Activated CD4-positive, alpha-beta T cell treated with anti-CD3 and anti-CD28 coated beads, Interleukin-2, amount 10 ng/mL, durations not matched to agents 7 days and 5 days (primary cell): ENCODE data around the gene POLR3C. TPM values are rescaled to one million over a fixed set of nuclear protein-coding genes. Genes with fewer than 3 reads are reported as not detected.
"Not testable (repeated sequence)": the region's sequence is repeated elsewhere in the genome, so short reads cannot be mapped to it uniquely, and the experiment has no call there.

ENCODE experiments used
- CTCF ChIA-PET: fragments of 350-600 bp; sonication (Branson Sonifier 250); formaldehyde crosslinking; loops from one replicate; lab custom pipeline; 2021; ENCODE audit warnings: antibody characterized with exemption; lab: Charles Lee
- POLR2A ChIA-PET: fragments of 350-600 bp; sonication (Branson Sonifier 250); formaldehyde crosslinking; loops from one replicate; lab custom pipeline; 2021; ENCODE audit warnings: antibody characterized with exemption; lab: Charles Lee
- DNase-seq: peaks from one replicate; pipeline ENCODE4 v3.0.0-alpha.2; 2020
- H3K27ac Mint-ChIP-seq: one replicate; pipeline ENCODE4 v1.8.0; 2021; ENCODE audit warnings: mild to moderate bottlenecking, moderate library complexity, mixed read lengths
- H3K27me3 Mint-ChIP-seq: one replicate; pipeline ENCODE4 v1.8.0; 2021; ENCODE audit warnings: mixed read lengths
- H3K36me3 Mint-ChIP-seq: one replicate; pipeline ENCODE4 v1.8.0; 2021; ENCODE audit warnings: low read depth, mixed read lengths
- H3K4me1 Mint-ChIP-seq: one replicate; pipeline ENCODE4 v1.8.0; 2021; ENCODE audit warnings: mixed read lengths
- H3K4me3 Mint-ChIP-seq: one replicate; pipeline ENCODE4 v1.8.0; 2021; ENCODE audit warnings: mild to moderate bottlenecking, moderate library complexity, mixed read lengths
- H3K9me3 Mint-ChIP-seq: one replicate; pipeline ENCODE4 v1.8.0; 2021; ENCODE audit warnings: mixed read lengths
- total RNA-seq, 2 experiments: library from RNA; stranded (reverse); gene quantifications; one replicate each; pipeline ENCODE4 v1.2.3, GENCODE V29; 2021

POLR3C gene
- total RNA-seq, 2 experiments from 2014 or later: 34.5 to 38.7 TPM

DNA sequence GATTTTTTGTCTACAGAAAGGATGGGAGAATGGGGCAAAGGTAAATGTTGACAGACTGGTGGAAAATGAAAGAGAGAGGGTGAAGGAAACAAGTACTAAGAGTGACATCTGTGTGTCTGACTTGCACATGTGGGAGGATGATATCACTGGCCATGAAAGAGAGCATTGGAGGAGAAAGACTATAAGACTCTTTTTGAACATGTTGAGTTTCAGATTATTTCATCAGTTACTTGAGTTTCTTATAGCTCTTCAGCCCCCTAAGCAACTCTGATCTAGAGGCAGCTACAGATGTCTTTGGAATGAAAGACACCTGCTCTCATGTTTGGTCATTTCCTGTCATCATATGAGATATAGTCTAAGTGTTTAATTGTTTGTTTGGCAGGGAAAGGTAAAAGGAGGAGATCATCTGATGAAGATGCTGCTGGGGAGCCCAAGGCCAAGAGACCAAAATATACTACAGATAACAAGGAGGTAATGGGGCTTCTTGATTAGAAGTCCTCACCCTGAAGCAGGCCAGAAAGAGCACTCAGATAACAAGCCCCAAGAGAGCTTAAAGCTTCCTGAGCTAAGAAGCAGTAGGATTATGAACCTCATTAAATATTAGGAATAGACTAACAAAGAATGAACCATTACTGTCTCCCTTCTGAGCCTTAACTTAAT lies 4.5 kb downstream of the POLR3C start:
- Mint-ChIP-seq H3K9me3 (no peaks in the 10 kb centered on the region), H3K27ac (no peak overlapping the region), H3K4me1 (peaks cover 34% of the 10 kb centered on the region), H3K4me3 (no peak overlapping the region), H3K36me3 (peaks cover 71% of the 10 kb centered on the region), H3K27me3 (no peaks in the 10 kb centered on the region)
- no peak for DNase-seq
- ChIA-PET POLR2A (interaction anchor here (0.7 kb wide), 1 partner anchor 151 kb away, joined by 17 read pairs; no protein-coding TSS in a partner anchor), CTCF (interaction anchor here (0.6 to 2.0 kb wide), 6 partner anchors 12 to 35 kb away, joined by 3 to 14 read pairs (median 3); partner anchors contain the start of gene NUDT17)

DNA sequence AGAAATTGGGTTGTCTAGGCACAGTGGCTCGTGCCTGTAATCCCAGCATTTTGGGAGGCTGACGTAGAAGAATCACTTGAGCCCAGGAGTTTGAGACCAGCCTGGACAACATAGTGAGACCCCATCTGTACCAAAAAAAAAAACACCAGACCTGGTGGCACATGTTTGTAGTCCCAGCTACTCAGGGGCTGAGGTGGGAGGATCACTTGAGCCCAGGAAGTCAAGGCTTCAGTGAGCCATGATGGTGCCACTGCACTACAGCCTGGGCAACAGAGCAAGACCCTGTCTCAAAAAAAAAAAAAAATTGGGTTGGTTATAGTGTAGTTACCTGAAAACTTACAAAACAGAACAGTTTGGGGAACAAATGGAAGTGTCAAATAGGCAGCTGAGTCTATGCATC lies 6.8 kb downstream of the POLR3C start:
- H3K27ac Mint-ChIP-seq, H3K27me3 Mint-ChIP-seq, H3K9me3 Mint-ChIP-seq, H3K4me3 Mint-ChIP-seq, DNase-seq, POLR2A ChIA-PET: not testable (repeated sequence)
- peaks cover 69% of the 10 kb centered on the region for H3K36me3 Mint-ChIP-seq
- CTCF ChIA-PET: interaction anchor here (0.6 to 3.1 kb wide), 4 partner anchors 12 to 142 kb away, joined by 3 to 24 read pairs (median 4); partner anchors contain the start of genes ANKRD35 and NUDT17
- H3K4me1 Mint-ChIP-seq: peaks cover 23% of the 10 kb centered on the region

DNA sequence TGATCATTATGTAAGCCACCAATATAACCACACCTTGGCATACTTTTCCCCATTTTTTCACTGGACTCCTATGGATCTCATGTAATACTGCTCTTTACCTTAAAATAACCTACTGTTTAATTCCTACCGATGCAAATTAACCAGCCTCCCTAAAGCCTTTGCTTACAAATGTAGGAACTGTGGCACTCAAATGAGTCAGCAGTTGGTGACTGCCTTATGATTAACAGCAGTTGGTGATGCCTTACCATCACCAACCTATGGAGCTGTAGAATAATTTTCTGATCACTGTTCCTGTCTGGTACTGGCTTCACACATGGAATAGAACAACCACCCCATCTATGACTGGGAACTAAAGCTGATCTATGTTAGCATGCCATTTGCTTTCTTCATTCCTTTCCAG lies 13.7 kb downstream of the POLR3C start:
- H3K9me3 Mint-ChIP-seq: no peaks in the 10 kb centered on the region
- no peak for DNase-seq
- no peaks in the 10 kb centered on the region for H3K27me3 Mint-ChIP-seq
- ChIA-PET POLR2A (no interaction called here), CTCF (interaction anchor here (0.8 kb wide), 1 partner anchor 9 kb away, joined by 3 read pairs; no protein-coding TSS in a partner anchor)
- H3K36me3 Mint-ChIP-seq: peaks cover 60% of the 10 kb centered on the region
- no peaks in the 10 kb centered on the region for H3K4me1 Mint-ChIP-seq
- no peak overlapping the region for H3K27ac Mint-ChIP-seq
- H3K4me3 Mint-ChIP-seq: no peak overlapping the region

DNA sequence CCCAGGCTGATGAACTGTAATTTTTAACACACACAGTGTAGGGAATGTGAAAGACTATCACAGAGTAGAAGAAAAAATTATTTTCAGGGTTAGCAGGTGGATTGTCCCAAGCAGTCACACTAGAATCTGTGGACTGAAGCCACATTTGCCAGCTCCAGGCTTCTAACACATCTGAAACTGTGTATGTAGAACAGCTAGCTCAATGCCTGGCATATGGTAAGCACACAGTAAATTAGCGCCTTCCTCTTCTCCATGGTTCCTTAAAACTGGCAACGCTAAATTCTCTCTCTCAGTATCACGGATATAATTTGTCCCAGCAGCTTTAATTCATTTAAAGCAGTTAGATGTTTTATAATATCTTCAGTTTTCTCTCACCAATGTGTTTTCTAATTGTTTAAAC lies 19.0 kb downstream of the POLR3C start:
- peaks cover 33% of the 10 kb centered on the region for H3K36me3 Mint-ChIP-seq
- POLR2A ChIA-PET: no interaction called here
- H3K9me3 Mint-ChIP-seq: no peaks in the 10 kb centered on the region
- H3K4me1 Mint-ChIP-seq: peaks cover 8% of the 10 kb centered on the region
- H3K27me3 Mint-ChIP-seq: no peaks in the 10 kb centered on the region
- no peak overlapping the region for H3K4me3 Mint-ChIP-seq
- CTCF ChIA-PET: interaction anchor here (0.6 to 1.0 kb wide), 3 partner anchors 12 to 16 kb away, joined by 3 to 7 read pairs (median 3); partner anchors contain the start of gene PIAS3
- DNase-seq: no peak
- no peak overlapping the region for H3K27ac Mint-ChIP-seq

DNA sequence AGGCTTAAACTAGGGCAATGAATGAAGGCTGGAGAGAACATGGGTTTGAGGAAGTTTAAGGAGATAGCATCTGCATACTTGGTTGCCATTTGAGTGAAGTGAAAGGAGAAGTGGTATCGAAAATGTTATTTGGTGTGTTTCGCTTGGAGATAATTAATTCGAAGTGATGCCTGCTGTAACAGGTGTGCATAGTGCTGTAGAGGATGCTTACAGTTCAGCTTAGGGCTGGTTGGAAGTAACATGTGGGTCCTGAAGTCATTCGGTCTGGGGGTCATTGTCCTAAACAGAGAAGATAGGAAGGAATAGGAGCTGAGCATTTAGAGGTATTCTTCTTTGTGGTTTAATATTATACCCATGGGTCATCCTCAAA lies 21.1 kb downstream of the POLR3C start:
- Mint-ChIP-seq H3K4me1 (peaks cover 9% of the 10 kb centered on the region), H3K9me3 (no peaks in the 10 kb centered on the region), H3K27ac (no peak overlapping the region), H3K27me3 (no peaks in the 10 kb centered on the region), H3K4me3 (no peak overlapping the region), H3K36me3 (peaks cover 25% of the 10 kb centered on the region)
- ChIA-PET POLR2A (interaction anchor here (0.7 kb wide), 1 partner anchor 72 kb away, joined by 3 read pairs; no protein-coding TSS in a partner anchor), CTCF (interaction anchor here (0.7 to 7.3 kb wide), 36 partner anchors 10 to 194 kb away, joined by 3 to 141 read pairs (median 6); partner anchors contain the start of genes ANKRD34A, ANKRD35, PEX11B and PIAS3)
- DNase-seq: no peak

DNA sequence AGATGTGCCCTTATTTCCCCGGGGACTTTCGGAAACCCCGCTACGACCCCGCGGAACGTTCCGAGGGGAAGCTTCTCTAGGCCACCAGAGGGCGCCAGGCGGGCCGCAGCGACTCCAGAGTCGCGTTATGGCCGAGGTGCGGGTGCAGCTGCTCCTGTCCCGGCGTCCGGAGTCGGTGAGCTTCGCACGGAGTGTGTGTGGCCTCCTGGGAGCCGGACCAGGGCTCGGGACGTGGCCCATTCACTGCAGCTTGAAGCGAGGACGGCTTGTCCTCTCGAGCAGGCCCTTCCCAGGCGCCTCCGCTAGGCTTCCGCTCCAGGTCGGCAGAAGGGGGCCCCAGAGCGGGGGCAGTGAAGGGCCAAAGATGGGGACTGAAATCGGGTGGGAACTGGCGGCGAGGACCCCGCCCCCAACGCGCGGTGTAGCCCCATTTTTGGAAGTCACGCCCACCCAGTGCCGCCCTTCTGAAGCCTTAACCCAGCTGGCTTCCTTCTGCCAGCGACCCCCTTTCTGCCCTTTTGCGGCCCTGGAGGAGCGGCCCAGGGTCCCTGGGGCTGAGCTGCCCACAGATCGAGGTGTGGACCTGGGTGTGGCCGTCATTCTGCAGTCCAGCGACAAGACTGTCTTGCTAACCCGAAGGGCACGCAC lies 21.6 kb downstream of the POLR3C start, which contains the start of gene NUDT17:
TSS of gene NUDT17 (plus strand) at position 117 of the 648 bp plus-strand sequence. CDS start at position 128, 11 bp downstream.
- ChIA-PET CTCF (interaction anchor here (0.6 to 7.3 kb wide), 39 partner anchors 10 to 193 kb away, joined by 3 to 141 read pairs (median 5); partner anchors contain the start of genes ANKRD34A, ANKRD35, LIX1L and PEX11B), POLR2A (interaction anchor here (0.7 kb wide), 1 partner anchor 73 kb away, joined by 3 read pairs; no protein-coding TSS in a partner anchor)
- no peaks in the 10 kb centered on the region for H3K9me3 Mint-ChIP-seq
- H3K4me1 Mint-ChIP-seq: peaks cover 11% of the 10 kb centered on the region
- H3K27ac Mint-ChIP-seq: no peak within 1 kb of the TSS
- no peak within 1 kb of the TSS for H3K4me3 Mint-ChIP-seq
- peaks cover 24% of the 10 kb centered on the region for H3K36me3 Mint-ChIP-seq
- peak; percentile 79 for DNase-seq
- H3K27me3 Mint-ChIP-seq: no peaks in the 10 kb centered on the region

DNA sequence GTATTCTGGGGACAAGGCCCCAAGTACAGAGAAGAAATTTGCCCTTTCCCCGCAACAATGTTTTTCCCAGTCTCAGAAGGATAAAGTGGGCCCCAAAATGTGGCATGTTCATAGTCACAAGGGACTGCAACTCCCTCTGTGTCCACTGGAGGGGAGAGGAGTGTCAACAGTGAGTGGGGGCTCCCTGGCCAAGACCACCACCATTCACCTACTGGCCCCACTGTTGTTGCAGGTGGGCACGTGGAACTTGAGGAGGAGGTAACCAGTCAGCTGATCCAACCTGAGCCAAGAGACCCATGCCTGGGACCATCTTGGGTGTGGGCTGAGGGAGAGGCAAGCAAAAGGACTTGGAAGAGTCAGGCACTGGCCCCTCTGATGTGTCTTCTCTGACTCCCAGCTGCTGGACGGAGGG lies 22.2 kb downstream of the POLR3C start:
- DNase-seq: peak; percentile 45
- ChIA-PET POLR2A (no interaction called here), CTCF (interaction anchor here (0.6 to 7.3 kb wide), 27 partner anchors 8 to 171 kb away, joined by 3 to 141 read pairs (median 7); partner anchors contain the start of genes ANKRD34A, ANKRD35, LIX1L and PIAS3)
- Mint-ChIP-seq H3K4me1 (peaks cover 11% of the 10 kb centered on the region), H3K4me3 (no peak overlapping the region), H3K27ac (no peak overlapping the region), H3K9me3 (no peaks in the 10 kb centered on the region), H3K36me3 (peaks cover 24% of the 10 kb centered on the region), H3K27me3 (no peaks in the 10 kb centered on the region)

DNA sequence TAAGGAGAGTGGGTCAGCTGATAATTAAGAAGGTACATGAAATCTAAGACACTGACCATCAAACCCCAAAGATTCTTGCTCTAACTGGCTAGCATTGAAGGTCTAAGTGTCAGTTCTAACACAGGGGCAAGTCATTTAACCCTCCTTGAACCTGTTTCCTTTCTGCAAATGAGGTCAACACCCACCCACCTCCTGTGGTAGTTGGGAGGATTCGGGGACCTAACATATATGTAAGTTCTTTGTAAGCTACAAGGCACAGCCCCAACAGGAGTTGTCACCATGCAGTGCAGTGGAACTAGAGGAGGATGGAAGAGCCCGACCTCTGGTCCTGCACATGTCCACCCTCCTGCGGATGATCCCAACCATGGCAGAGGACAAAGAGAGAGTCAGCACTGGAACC lies 23.8 kb downstream of the POLR3C start:
- Mint-ChIP-seq H3K9me3 (no peaks in the 10 kb centered on the region), H3K27me3 (no peaks in the 10 kb centered on the region), H3K4me3 (no peak overlapping the region), H3K36me3 (peaks cover 15% of the 10 kb centered on the region), H3K4me1 (peaks cover 11% of the 10 kb centered on the region), H3K27ac (no peak overlapping the region)
- POLR2A ChIA-PET: no interaction called here
- CTCF ChIA-PET: interaction anchor here (1.2 to 7.3 kb wide), 8 partner anchors 10 to 162 kb away, joined by 3 to 141 read pairs (median 6); partner anchors contain the start of genes ANKRD34A, PIAS3 and POLR3GL
- DNase-seq: no peak

DNA sequence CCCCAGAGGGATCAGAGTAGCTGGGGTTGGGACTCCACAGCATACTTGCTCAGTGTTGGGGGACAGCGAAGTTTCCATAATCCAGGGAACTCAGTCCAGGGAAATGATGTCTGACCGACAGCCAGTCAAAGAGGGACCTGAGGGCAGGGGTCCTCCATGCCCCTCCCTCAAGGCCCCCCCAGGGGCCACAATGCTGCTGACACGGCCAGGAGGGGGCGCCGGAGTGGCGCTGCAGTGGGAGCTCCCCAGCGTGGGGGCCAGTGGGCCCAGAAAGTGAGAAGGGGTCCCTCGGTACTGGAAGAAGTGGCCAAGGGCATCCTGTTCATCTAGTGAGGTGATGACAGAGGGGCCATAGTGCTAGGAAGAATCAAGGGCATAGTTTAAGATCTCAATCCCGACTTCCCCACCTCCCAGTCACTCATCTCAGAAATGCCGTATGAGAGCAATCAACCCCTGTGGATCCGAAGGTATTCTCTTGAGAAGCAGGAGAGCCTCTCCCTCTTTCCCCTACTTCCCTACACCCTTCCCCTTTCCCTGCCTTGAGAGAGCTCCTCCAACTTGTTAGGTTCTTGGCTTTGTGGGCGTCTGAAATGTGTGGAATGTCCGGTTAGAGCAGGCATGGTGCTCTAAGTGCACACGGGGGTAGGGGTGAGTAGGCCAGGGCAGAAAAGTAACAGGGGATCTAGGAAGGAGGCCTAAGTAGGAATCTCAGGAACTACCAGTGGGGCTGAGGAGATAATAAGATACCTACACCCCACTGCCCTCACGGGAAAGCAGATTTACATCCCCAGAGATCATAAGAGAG lies 25.6 kb downstream of the POLR3C start:
- no peak for DNase-seq
- Mint-ChIP-seq H3K27ac (no peak overlapping the region), H3K4me1 (peaks cover 11% of the 10 kb centered on the region), H3K27me3 (no peaks in the 10 kb centered on the region), H3K9me3 (no peaks in the 10 kb centered on the region), H3K36me3 (peaks cover 21% of the 10 kb centered on the region), H3K4me3 (no peak overlapping the region)
- POLR2A ChIA-PET: interaction anchor here (0.6 to 1.4 kb wide), 2 partner anchors 10 to 15 kb away, joined by 4 to 5 read pairs; partner anchors contain the start of gene PIAS3
- CTCF ChIA-PET: interaction anchor here (0.8 to 7.3 kb wide), 7 partner anchors 9 to 58 kb away, joined by 3 to 141 read pairs (median 3); partner anchors contain the start of genes PIAS3, POLR3C and RNF115

DNA sequence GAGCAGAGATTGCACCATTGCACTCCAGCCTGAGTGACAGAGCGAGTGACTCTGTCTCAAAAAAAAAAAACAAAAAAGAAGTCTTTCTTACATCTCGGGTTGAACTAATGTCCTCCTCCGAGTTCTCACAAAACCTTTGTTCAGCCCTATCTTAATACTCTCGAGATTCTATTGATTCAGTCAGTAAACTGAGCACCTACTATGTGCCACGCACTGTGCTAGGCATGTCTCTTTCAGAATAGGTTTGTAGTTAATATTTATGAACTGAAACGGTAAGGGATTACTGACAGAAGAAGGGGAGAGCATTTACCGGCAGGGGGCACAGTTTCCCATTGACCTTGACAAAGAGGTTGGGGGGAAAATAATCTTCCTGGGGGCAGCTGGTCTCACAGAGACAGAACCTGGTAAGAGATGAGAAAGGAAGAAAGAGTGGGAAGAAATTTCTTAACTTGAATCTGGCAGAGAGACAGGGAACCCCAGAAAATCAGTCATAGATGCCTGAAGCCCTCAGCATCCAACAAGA lies 31.5 kb downstream of the POLR3C start:
- CTCF ChIA-PET: interaction anchor here (8.4 kb wide), 1 partner anchor 8 kb away, joined by 141 read pairs; the partner anchor contains the start of gene NUDT17
- DNase-seq: no peak
- Mint-ChIP-seq H3K9me3 (no peaks in the 10 kb centered on the region), H3K4me1 (peaks cover 24% of the 10 kb centered on the region), H3K4me3 (no peak overlapping the region), H3K27ac (no peak overlapping the region), H3K27me3 (no peaks in the 10 kb centered on the region), H3K36me3 (peaks cover 27% of the 10 kb centered on the region)
- POLR2A ChIA-PET: no interaction called here

DNA sequence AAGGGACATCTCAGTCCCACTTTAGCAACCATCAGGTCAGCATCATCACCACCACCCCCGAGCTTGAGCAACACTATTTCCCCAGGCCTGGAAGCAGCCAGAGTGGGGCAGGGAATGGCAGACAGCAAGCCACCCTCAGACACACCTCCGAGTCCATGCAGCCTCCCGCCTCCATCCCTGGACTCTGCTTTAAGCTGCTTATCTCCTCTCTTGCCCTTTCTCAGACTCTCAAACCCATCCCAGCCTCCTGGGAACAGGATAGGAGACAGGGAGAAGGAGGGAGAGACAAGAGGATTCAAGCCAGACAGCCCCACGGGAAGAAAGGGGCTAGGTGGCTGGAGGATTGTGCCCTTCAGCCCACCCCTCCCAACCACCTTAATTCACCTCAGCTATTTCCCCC lies 33.2 kb downstream of the POLR3C start:
- Mint-ChIP-seq H3K36me3 (peaks cover 19% of the 10 kb centered on the region), H3K27ac (no peak overlapping the region), H3K9me3 (no peaks in the 10 kb centered on the region), H3K27me3 (no peaks in the 10 kb centered on the region), H3K4me3 (peak overlapping the region; percentile 29), H3K4me1 (peaks cover 24% of the 10 kb centered on the region)
- ChIA-PET CTCF (interaction anchor here (0.5 to 8.4 kb wide), 7 partner anchors 9 to 150 kb away, joined by 3 to 141 read pairs (median 5); partner anchors contain the start of gene NUDT17), POLR2A (no interaction called here)
- DNase-seq: no peak
